Stimulated activated CD4-positive, alpha-beta T cell treated with anti-CD3 and anti-CD28 coated beads, Interleukin-4, amount 100 ng/mL, for 48 hours (primary cell): Measurements from ENCODE around the gene MICAL2.

Experiments used
- DNase-seq, 2 donors: peaks; one replicate each; pipeline ENCODE4 v3.0.0-alpha.2; 2020; ENCODE audit warnings: low read depth in 2 of 2

MICAL2 gene

DNA sequence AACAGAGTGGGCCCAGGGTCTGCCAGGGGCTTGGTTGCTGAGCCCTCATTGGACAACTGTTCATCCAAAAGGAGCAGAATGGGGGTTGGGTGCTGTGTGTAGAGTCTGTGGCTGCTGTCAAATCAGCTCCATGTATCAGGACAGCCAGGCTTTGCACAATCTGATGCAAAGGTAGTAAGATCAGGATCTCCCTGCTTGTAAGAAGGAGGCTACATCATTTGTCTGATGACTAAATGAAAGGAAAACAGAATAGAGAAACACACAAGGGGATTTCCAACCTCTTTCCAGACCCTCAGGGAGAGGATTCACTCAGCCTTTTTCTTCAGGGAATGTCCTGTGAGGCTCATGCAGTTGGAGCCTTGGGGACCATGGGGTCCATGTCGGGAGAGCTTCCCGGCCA is 7.2 kb downstream of the MICAL2 start:
- DNase-seq = no peak

DNA sequence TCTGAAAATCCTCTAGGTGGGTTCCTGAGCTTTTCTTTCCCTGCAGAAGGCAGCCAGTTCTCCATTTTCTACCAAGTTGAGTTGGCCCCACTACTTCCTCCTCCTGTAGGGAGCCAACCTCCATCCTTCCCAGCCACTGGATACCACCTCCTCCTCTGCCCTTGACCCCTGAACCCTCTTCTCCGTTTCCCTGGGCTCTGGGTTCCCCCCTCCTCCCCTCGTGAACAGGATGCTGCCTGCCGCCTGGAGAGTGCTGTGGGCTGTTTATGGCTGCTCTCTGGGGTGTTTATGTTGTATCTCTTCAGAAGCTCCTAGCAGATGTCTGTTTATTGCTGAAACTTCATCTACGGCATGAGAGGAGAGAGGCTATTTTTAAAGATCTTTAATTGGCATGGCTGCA is 8.6 kb downstream of the MICAL2 start:
- no peak for DNase-seq

DNA sequence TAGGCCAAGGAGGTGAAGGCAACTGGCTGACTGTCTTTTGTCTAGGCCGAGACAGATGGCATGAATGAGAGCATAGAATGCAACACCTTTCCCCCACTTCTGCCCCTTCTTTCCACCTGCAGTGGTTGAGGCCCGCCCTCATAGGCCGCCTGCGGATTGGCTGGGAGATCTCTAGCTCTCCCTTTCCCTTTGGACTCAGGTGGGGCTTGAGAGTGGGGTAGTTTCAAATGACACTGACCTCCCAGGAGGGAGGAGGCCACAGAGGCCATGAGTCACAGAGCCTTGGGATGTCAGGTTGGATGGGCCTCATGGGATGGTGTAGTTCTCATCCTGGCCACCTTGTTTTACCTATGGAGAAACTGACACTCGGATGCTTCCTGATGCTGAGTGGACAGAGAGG is 9.1 kb downstream of the MICAL2 start:
- DNase-seq = no peak

DNA sequence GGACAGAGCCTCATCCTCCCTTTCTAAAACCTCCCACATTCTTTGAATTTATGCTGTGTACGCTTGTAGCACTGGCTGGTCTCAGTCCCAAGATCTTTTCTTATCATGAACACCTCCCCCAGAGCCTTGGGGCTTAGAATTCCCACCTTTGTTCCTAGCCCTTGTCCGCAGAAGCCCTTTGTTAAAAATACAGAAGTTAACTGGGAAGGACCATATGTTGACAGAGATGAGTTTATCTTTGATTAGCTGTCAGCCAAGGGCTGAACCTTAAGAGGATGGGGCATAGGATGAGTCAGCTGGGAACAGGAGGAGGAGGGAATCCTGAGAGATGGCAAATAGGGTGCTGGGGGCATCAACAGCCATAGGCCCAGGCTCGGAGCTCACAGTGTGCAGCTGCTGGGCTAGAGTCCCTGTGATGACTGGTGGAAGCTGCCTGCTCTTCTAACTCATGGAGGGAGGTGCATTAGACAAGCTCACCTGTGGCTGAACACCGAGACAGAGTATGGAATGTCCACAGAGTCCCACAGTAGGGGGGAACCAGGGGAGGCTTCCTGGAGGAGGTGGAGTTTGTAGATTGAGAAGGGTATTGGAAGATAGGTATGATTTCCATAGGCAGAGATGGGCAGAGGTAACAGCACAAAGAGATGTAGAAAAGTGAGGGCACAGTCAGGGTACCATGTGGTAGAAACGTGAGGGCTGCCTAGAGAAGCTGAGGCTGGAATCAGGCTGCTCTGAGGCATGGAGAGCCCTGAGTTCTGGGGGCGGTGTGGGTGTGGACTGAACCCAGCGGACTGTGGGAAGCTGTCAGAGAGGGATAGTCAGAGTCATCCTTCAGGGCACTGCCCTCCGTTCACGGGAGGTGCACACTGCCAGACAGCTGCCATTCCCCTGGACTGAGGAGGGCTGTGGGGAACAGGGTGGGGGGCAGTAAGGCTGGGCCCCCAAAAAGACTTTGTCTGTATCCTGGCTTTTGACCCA is 9.9 kb downstream of the MICAL2 start:
- DNase-seq = no peak

DNA sequence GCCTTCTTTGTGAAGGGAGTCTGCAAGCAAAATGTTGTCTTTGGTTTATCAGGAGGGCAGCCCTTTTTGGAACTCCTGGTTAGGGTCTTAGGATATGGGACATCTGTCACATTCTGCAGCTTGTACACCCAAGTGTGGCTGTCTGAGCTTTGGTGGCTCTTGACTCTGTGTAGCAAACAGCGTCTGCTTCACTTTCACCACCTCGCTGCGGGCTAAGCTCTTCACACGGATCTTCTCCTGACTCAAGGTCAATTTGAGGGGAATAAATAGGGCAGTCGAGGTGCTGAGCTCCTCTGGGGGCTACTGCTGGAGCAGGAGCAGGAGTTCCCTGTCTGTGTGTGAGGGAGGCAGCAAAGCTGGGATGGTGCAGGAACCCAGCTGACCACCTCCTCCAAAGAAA is 10.6 kb downstream of the MICAL2 start:
- no peak for DNase-seq

DNA sequence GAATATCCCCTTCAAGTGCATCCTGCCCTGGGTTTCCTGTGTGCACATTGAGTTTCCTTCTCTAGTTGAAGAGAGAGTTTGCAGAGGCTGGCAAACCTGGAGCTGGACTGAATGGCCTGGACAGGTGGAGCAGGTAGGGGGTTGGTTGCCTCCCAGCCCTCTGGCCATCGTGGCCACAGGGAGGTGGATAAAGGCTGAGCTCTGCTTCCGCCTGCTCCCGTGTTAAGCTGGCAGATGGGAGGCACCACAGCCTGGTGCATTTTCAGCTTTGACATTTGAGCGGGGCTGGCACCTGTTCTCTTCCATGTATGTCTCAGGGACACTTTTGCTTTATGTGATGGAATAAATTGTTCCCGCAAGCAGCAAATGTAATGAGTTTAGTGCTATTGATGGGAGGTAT is 11.1 kb downstream of the MICAL2 start:
- no peak for DNase-seq

DNA sequence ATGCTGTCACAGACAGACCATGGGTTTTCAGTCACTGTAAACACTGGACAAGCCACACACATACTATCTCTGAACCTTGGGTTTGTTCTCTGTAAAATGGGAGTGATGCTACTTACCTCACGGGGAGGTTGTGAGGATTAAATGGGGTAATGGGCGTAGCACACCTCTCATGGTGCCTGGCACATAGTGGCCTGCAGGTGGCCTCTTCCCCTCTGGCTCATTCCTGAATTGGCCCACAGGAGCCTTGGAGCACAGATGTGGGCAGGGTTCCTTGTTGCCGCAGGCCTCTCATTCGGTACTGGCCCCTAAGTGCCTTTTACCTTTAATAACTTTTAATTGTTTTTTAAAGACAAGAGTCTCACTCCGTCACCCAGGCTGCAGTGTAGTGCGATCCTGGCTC is 11.7 kb downstream of the MICAL2 start:
- DNase-seq = no peak

DNA sequence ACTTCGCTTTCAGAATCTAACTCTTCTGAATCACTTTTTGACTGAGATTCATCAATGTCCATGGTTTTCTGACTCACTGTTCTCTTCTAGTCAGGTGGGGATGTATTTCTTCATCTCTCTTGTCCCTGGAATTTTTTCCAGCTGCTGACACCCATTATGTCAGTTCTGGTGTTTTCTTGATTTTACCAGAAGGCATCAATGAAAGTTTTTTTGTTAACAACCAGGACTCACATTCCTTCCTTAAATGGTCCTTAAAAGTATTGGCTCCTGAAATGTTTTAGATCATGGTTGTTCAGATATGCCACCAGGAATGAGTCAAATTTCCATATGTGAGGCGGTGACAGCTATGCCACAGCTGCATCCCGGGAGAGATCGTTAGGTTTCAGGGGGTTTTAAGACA is 12.9 kb downstream of the MICAL2 start:
- DNase-seq = no peak

DNA sequence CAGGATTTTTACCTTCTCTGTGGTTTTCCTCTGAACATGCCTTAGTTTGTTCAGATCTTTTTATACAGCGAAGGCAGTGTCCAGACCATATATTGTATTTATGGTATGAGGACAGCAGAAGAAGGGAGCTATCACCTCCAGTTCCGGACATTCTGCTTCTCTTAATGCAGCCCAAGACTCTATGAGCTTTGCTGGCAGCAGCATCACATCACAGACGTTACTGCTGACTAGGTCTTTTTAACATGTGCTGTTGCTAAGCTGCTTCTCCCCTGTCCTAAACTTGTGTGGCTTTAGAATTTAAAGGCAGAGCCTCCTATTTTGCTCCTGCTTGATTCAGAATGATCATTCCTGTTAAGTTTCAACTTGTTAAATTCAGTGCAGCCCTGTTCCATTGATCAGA is 13.4 kb downstream of the MICAL2 start:
- no peak for DNase-seq

DNA sequence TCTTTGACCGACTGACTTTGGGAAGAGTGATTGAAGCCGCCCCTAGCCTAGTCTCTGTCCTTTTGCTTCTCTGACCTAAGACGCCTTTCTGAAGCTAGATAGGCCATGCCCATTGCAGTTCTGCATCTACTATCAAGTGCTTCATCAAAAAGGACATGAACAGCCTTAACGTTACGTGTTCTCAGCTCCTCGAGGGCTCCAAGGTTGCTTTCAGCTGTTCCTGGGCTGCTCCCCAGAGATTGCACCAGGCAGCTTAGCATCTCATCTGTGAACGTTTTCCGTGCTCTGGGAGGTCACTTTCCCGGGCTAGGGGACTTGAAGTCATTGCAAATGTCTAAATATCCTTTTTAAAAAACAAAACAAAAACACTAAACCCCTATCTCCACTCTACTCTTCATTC is 13.9 kb downstream of the MICAL2 start:
- no peak for DNase-seq

DNA sequence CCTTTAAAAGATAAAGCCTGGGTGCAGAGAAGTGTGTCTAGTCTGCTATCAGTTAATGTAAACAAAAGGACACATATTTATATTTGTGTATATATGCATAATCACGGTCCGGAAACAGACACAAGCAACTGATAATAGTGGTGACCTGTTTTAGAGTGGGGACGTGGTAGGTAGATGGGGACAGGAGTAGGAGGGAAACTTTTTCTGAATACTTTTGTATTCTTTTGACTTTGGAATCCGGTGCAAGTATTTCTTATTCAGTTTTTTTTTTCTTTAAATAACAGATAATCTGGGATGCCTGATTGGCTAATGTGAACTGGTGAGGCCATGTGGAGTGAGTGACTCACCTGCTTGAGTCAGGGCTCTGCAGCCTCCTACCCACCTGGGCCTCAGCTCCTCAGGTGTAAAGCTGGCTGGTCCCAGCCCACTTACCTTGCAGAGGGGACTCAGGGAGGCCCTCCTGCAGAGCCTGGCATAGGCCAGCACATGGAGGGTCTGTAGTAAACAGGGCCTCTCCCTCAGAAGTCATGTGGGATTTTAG is 15.3 kb downstream of the MICAL2 start:
- DNase-seq = no peak

DNA sequence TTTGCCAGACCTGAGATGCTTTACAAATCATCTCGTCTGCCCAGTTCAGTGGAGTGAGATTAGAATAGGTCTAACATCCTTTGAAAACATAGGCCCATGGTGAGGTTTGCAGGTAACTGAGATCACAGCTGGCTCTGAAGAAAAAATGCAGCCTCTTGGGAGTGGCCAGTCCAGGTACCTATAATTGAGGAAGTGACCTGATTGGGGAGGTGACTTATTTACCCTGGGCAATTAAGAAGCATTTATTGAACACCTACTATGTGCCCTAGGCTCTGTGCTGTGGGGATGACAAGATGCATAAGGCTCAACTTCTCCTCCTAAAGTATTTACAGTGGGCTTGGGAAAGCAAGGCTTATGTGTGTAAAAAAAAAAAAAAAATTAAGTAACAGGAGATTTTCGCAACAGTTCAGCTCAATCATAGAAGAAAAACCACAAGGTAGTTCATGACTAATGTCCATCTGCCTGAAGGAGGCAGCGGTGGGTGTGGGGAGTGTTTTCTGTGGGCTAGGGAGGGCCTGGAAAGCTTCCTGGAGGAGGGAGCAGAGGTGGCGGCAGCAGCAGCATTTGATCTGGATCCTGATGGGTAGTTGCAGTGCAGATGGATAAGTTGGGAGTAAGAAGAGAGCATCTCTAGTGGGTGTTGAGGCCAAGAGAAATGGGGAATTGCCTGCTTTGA is 16.1 kb downstream of the MICAL2 start:
- DNase-seq = no peak

DNA sequence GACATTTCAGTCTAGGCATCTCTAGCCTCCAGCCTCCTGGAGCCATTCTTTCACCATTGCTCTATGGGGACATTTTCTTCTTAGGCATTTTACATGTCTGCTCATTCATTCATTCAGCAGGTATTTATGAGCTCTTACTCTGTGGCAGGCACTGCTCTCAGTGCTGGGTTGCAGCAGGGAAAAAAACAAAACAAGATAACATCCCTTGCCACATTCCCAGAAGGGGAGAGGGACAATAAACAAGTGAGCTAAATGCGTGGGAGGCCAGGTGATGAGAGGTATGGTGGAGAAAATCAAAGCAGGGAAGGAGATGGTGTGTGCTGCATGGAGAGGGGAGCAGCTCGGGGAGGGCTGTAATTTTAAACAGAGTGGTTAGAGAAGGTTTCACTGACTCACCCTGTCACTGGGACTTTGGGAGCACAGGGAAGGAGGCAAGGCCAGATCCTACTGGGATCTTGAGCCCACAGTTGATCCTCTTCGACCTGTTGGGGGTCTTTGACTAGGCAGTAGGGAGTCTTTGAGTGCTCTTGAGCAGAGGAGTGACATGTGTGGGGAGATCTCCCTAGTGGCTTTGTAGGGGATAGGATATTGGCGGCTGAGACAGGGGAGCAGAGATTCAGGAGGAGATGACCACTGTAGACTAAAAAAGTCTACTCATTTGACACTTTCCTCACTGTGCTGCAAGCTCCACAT is 17.0 kb downstream of the MICAL2 start:
- DNase-seq = no peak

DNA sequence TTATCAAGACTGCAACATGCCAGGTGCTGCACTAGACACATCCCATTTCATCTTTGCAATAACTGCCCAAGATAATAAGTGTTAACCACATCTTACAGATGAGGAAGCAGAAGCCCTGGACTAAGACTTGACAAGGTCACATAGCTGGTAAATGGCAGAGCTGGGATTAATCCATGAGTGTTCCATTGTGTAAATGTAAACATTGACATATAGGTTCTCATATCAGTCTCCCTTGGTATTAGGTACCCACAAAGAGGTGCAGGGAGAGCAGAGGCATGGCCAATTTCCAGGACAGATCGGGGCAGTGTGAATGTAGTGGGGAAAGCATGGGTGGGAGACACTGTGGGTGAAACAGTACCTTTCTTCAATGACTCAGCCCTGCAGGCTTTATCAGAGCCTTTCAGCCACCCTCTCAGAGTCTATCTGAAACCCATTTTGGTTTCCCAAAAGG is 17.9 kb downstream of the MICAL2 start:
- DNase-seq = no peak

DNA sequence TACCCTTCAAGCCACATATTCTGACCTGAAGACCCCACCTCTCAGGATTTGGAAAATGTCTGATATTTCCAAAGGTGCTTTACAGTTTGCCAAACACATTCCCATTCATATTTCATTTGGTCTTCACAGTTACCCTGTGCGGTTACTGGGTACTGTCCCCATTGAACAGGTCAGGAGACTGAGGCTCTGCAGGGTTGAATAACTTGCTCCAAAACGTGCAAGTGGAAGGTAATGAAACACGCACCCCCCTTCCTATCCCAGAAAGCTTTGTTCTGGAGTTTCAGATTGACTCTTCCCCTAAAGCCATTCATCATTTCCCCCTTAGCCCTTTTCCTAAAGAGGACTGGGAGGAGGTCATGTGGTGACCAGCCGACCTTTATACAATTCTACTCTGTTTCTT is 18.8 kb downstream of the MICAL2 start:
- no peak for DNase-seq

DNA sequence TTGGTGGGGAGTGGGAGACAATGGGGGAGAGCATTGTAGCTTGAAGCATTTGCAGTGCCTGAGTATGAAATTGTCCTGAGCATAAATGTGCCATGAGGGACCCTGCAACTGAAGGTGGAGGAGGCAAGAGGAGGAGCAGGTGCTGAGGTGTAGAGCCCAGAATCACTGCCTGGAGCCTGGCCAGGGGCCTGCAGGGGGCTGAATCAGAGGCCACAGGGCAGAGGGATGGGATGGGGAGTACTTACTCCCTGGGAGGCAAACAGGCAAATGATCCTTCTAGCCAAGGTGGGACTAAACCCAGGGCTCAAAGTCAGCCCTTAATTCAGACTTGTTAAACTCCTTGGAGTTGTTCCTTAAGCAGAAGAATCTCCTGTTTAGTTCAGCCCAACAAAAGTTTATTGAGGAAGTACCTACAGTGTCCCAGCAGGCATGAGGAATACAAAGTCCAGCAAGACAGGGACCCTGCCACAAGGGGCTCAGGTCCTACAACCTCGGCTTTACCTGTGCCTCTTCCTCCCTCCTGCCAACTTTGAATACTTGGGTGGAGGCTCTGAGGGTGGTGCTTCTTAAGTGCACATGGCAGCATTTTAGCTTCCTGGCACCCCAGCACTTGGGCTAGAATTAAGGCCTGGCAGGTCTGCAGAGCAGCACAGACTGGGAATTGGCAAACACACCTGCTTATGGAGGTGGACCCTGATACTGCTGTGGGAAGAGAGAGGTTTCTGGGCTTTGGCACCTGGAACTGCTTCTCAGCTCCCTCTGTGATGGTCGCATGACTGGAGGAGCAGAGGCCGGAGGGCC is 20.0 kb downstream of the MICAL2 start:
- DNase-seq = no peak

DNA sequence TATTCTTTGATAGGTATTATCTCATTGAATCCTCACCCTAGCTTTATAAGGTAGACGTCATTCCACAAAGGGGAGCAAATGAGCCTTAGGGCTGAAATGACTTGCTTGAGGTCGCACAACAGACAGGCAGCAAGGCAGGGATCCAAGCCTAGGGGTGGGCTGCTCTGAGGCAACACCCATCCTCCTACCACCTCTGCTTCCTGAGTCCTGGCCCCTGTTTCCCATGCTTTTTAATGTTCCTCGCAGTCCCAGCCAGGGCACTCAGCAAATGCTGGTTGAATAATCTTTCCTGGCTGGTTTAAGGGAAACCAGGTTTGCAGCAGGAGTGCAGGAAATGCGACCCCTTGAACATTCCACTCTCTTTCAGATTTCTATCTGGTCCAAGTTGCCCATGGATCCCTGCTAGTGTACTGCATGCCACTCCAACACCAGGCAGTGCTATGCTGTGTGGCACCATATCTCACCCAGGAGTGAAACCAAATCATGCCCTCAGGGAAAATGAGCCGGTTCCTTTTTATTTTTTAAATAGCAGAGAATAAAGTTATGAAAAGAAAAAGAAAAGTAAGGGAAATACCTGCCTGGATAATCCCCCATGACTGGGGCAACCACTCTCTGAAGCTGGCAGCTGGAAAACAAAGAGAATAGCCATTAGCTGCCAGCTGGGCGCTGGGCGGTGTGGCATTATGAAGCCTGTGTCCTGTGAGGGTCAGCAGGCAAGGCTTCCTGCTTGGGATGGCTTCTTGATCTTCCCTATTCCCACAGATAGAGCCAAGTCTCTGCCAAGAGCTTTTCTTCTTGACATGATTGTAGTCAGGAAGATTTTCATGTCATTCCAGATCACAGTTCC is 21.8 kb downstream of the MICAL2 start:
- DNase-seq = no peak

DNA sequence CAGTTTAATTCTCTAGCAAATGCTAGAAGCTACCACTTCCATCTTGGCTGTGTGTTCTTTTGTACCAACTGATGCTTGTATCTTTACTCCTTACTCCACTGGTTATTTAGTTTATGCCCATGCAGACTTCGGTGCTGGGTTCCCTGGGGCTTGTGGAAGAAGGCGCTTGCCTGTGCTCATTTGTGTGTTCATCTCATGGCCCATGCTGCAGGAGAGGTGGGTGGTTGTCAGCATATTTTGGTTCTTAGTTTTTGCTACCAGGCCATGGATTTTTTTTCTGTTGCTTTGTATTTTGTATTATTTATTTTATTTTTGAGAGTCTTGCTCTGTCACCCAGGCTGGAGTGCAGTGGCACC is 22.4 kb downstream of the MICAL2 start:
- DNase-seq = no peak

DNA sequence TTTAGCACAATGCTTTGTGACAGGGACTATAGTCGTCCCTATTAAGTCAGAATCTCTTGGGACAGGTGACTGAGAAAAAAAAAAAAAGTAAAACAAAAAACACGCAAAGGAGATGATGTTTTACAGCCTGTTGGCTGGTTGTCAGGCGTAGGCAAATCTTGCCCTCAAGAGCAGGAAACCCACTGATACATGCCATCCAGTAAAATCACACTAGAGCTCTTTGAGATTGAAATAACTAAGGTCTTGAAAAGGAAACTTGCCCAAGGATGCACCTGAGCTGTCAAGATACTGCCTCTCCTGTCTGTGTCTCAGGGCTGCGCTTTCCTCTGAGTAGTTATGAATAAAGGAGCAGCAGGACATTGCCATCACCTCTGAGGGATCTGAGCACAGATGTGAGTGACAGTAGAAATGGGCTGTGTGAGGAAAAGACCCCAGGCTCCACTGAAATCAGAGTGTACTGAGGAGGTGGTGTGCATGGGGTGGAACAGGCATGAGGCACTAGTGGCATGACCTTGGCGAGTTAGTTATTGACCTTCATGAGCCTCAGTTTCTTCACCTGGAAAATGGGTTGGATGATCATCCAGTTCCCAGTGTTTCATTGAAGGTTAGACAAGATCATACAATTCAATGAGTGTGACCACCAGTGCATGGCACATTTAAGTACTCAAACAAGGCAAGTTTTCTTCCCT is 23.3 kb downstream of the MICAL2 start:
- no peak for DNase-seq

DNA sequence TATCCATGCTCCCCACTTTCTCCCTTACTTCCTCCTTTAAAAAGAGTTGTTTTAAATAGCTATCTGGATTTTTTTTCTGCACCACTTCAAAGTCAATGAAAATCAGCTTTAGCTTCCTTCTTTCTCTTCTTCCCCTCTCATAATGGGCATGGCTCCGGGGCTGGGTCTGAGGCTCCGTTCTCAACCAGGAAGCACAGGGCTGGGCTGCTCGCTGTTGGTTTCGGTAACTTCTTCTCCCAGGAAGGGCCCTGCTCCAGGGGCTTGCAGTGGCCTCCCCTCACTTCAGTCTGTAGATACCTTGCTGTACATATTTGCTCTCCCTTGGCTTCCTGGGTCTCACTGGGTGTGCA is 23.8 kb downstream of the MICAL2 start:
- no peak for DNase-seq
